Parathyroid adenoma (tissue), 2 donors: ENCODE measurements around the gene DAPK3.
"Not testable (repeated sequence)": the region's sequence is repeated elsewhere in the genome, so short reads cannot be mapped to it uniquely, and the experiment has no call there.

Source experiments
- H2AFZ ChIP-seq: fragments of 300-600 bp; sonication (generic); one replicate; pipeline ENCODE4 v1.7.0; 2017; ENCODE audit warnings: antibody characterized with exemption, mild to moderate bottlenecking
- H3K27ac ChIP-seq: fragments of 300-600 bp; sonication (generic); one replicate; pipeline ENCODE4 v1.7.0; 2017
- H3K27me3 ChIP-seq: fragments of 300-600 bp; sonication (generic); one replicate; pipeline ENCODE4 v1.7.0; 2017; ENCODE audit warnings: low read length; ENCODE audit not compliant: control insufficient read depth, insufficient read depth
- H3K36me3 ChIP-seq: fragments of 300-600 bp; sonication (generic); one replicate; pipeline ENCODE4 v1.7.0; 2017; ENCODE audit warnings: low read length; ENCODE audit not compliant: control insufficient read depth, insufficient read depth
- H3K4me1 ChIP-seq: fragments of 300-600 bp; sonication (generic); one replicate; pipeline ENCODE4 v1.7.0; 2017; ENCODE audit warnings: control low read depth
- H3K4me2 ChIP-seq: fragments of 300-600 bp; sonication (generic); one replicate; pipeline ENCODE4 v1.7.0; 2017; ENCODE audit warnings: low read length
- H3K4me3 ChIP-seq: fragments of 300-600 bp; sonication (generic); one replicate; pipeline ENCODE4 v1.7.0; 2017; ENCODE audit warnings: low read depth, low read length
- H3K79me2 ChIP-seq: fragments of 300-600 bp; sonication (generic); one replicate; pipeline ENCODE4 v1.7.0; 2017; ENCODE audit warnings: control low read depth
- H3K9ac ChIP-seq: fragments of 300-600 bp; sonication (generic); one replicate; pipeline ENCODE4 v1.7.0; 2017; ENCODE audit warnings: mild to moderate bottlenecking
- H3K9me3 ChIP-seq: fragments of 300-600 bp; sonication (generic); one replicate; pipeline ENCODE4 v1.7.0; 2017; ENCODE audit warnings: low read length; ENCODE audit not compliant: control insufficient read depth
- TF ChIP-seq, protein P1 (sequence below): fragments of 300-600 bp; sonication (generic); IDR thresholded peaks from one replicate; pipeline ENCODE4 v1.7.0; 2017; ENCODE audit warnings: antibody characterized with exemption, mild to moderate bottlenecking
- donor health status: primary hyperparathyroidism.

DAPK3 gene

DNA sequence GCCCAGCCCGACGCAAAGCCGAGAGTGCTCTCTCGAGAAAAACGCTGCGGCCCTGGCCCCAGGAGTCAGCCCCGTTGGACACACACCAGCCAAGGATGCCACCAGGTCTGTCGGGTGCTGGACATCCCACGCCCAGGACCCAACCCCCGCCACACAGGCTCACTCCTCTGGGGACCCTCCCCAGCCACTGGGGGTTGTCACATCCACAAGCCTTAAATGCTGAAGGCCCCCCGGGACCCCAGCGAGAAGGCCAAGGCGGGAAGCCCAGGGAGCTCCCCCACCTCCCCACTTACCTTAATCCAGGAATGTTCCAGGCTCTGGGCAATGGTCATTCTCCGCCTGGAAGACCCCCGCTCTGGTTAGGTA, 11.2 kb downstream of the DAPK3 start:
- no peaks in the 10 kb centered on the region for H3K4me1 ChIP-seq
- H3K4me3 ChIP-seq = no peak overlapping the region
- H3K27ac ChIP-seq = no peak overlapping the region
- no peak overlapping the region for H2AFZ ChIP-seq
- H3K27me3 ChIP-seq = no peaks in the 10 kb centered on the region
- H3K36me3 ChIP-seq = no peaks in the 10 kb centered on the region
- no peak overlapping the region for H3K9ac ChIP-seq
- no peak overlapping the region for H3K4me2 ChIP-seq
- no peaks in the 10 kb centered on the region for H3K9me3 ChIP-seq
- TF ChIP-seq, protein P1, sequence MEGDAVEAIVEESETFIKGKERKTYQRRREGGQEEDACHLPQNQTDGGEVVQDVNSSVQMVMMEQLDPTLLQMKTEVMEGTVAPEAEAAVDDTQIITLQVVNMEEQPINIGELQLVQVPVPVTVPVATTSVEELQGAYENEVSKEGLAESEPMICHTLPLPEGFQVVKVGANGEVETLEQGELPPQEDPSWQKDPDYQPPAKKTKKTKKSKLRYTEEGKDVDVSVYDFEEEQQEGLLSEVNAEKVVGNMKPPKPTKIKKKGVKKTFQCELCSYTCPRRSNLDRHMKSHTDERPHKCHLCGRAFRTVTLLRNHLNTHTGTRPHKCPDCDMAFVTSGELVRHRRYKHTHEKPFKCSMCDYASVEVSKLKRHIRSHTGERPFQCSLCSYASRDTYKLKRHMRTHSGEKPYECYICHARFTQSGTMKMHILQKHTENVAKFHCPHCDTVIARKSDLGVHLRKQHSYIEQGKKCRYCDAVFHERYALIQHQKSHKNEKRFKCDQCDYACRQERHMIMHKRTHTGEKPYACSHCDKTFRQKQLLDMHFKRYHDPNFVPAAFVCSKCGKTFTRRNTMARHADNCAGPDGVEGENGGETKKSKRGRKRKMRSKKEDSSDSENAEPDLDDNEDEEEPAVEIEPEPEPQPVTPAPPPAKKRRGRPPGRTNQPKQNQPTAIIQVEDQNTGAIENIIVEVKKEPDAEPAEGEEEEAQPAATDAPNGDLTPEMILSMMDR = no peak
- H3K79me2 ChIP-seq = no peaks in the 10 kb centered on the region

GRCh38 chr19:3958836-3959765, 11.8 kb downstream of the DAPK3 start:
- TF ChIP-seq, protein P1 = no peak
- no peaks in the 10 kb centered on the region for H3K79me2 ChIP-seq
- no peaks in the 10 kb centered on the region for H3K9me3 ChIP-seq
- H2AFZ ChIP-seq = no peak overlapping the region
- no peaks in the 10 kb centered on the region for H3K27me3 ChIP-seq
- H3K36me3 ChIP-seq = no peaks in the 10 kb centered on the region
- H3K4me3 ChIP-seq = no peak overlapping the region
- no peak overlapping the region for H3K27ac ChIP-seq
- H3K4me1 ChIP-seq = no peaks in the 10 kb centered on the region
- no peak overlapping the region for H3K9ac ChIP-seq
- H3K4me2 ChIP-seq = no peak overlapping the region

GRCh38 chr19:3955688-3956087, 15.2 kb downstream of the DAPK3 start:
- Histone ChIP-seq H3K27me3 (no peaks in the 10 kb centered on the region), H3K27ac (no peak overlapping the region), H3K4me2 (no peak overlapping the region), H3K9ac (no peak overlapping the region), H2AFZ (no peak overlapping the region), H3K4me3 (no peak overlapping the region), H3K4me1 (no peaks in the 10 kb centered on the region), H3K9me3 (no peaks in the 10 kb centered on the region), H3K79me2 (no peaks in the 10 kb centered on the region), H3K36me3 (no peaks in the 10 kb centered on the region)
- TF ChIP-seq, protein P1 = no peak

GRCh38 chr19:3955276-3955675, 15.6 kb downstream of the DAPK3 start:
- not testable (repeated sequence) for H3K4me1 ChIP-seq, H3K36me3 ChIP-seq, H3K27ac ChIP-seq, H3K4me3 ChIP-seq, H3K4me2 ChIP-seq, H2AFZ ChIP-seq, H3K9me3 ChIP-seq, H3K9ac ChIP-seq, H3K79me2 ChIP-seq, H3K27me3 ChIP-seq

GRCh38 chr19:3954107-3954506, 16.8 kb downstream of the DAPK3 start:
- H3K4me3 ChIP-seq = no peak overlapping the region
- no peak overlapping the region for H3K27ac ChIP-seq
- H3K4me2 ChIP-seq = no peak overlapping the region
- H3K27me3 ChIP-seq = no peaks in the 10 kb centered on the region
- H3K79me2 ChIP-seq = no peaks in the 10 kb centered on the region
- no peaks in the 10 kb centered on the region for H3K9me3 ChIP-seq
- no peaks in the 10 kb centered on the region for H3K4me1 ChIP-seq
- H3K36me3 ChIP-seq = no peaks in the 10 kb centered on the region
- no peak overlapping the region for H3K9ac ChIP-seq
- no peak overlapping the region for H2AFZ ChIP-seq
- TF ChIP-seq, protein P1 = no peak

DNA sequence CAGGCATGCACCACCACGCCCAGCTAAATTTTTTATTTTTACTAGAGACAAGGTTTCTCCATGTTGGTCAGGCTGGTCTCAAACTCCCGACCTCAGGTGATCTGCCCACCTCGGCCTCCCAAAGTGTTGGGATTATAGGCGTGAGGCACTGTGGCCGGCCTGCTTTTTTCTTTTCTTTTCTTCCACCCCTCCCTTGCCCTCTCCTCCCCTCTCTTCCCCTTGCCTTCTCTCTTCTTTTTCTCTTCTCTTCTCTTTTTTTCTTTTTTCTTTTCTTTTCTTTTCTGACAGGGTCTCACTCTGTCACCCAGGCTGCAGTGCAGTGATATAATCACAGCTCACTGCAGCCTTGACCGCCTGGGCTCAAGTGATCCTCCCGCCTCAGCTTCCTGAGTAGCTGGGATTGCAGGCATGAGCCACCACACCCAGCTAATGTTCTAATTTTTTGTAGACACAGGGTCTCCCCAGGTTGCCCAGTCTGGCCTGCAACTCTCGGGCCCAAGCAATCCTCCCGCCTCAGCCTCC, 18.1 kb downstream of the DAPK3 start:
- H3K9ac ChIP-seq, H3K4me3 ChIP-seq, H2AFZ ChIP-seq, H3K79me2 ChIP-seq, H3K9me3 ChIP-seq, H3K36me3 ChIP-seq, H3K4me2 ChIP-seq, H3K4me1 ChIP-seq, H3K27ac ChIP-seq, H3K27me3 ChIP-seq: not testable (repeated sequence)
